Pancreas (tissue), 10 donors: ENCODE results near the gene GPR183. TPM values are rescaled to one million over a fixed set of nuclear protein-coding genes. Genes with fewer than 3 reads are reported as not detected.

Source experiments
- ATAC-seq, 4 donors: fragments of 200-7000 bp; cut with Tn5 transposase; one replicate each; pipeline versions ENCODE4 v1.8.0 to v1.9.1; 2020; ENCODE audit warnings: mild to moderate bottlenecking in 4 of 4, moderate library complexity in 4 of 4
- DNase-seq, 6 donors: peaks; one replicate each; pipeline ENCODE4 v3.0.0-alpha.2; 2020
- FAIRE-seq: peaks from 2 replicates; lab custom pipeline; 2012; peaks lifted over from hg19 to GRCh38; lab: Jason Lieb, UNC
- H3K27ac ChIP-seq, 4 donors: fragments of 200-600 bp; sonication (generic); 1 replicate in 3 of 4; 2 replicates in 1 of 4; pipeline versions ENCODE4 v1.5.0 to v1.8.0; 2020
- H3K27me3 ChIP-seq, 4 donors: fragments of 200-600 bp; one replicate each; pipeline ENCODE4 v1.8.0; 2021
- H3K36me3 ChIP-seq, 3 donors: fragments of 200-600 bp; sonication (generic) in 1 of 3; one replicate each; pipeline versions ENCODE4 v1.5.0 to v1.8.0; 2020 to 2021
- H3K4me1 ChIP-seq, 3 donors: fragments of 200-600 bp; one replicate each; pipeline ENCODE4 v1.8.0; 2021
- H3K4me3 ChIP-seq, 4 donors: fragments of 200-600 bp; sonication (generic) in 2 of 4; one replicate each; pipeline versions ENCODE4 v1.5.0 to v1.8.0; 2020 to 2021
- H3K9me3 ChIP-seq, 4 donors: fragments of 200-600 bp; one replicate each; pipeline ENCODE4 v1.8.0; 2021
- CTCF ChIP-seq, 4 donors: fragments of 200-600 bp; sonication (generic) in 3 of 4; IDR thresholded peaks; one replicate each; pipeline versions ENCODE4 v1.5.0 to v1.8.0; 2021; ENCODE audit warnings: antibody characterized with exemption in 4 of 4
- WGBS, 2 donors: extraction: QIAGEN DNeasy Blood & Tissue Kit; methylation state at CpG; one replicate each; pipeline ENCODE4 v1.1.7; 2013; 5-methylcytosine and 5-hydroxymethylcytosine counted together
- intact Hi-C, 3 donors: fragments of 100-400 bp; cut with DNase I; formaldehyde crosslinking; loops; one replicate each; pipeline versions ENCODE4 v1.11.1 to v1.14.2; 2022
- polyA plus RNA-seq, 2 donors: library from polyadenylated mRNA; stranded (reverse); fragments of 200-250 nt; gene quantifications; one replicate each; pipeline ENCODE4 v1.2.3, GENCODE V29; 2013
- total RNA-seq, 6 donors: library from RNA; stranded (reverse); fragmentation: NEBNext Ultra II Directional in 4 of 6; extraction: Animal tissue kit (Norgen Biotek cat#: 25700) in 4 of 6; gene quantifications; one replicate each; pipeline versions ENCODE4 v1.2.1 to v1.2.4, GENCODE V29; 2021 to 2023
- donor health status: healthy with polysubstance abuse.
- donor health status: DM: no; HTN: no; CAD: no; lungs with moderate emphysema.
- donor health status: DM: no; HTN: no; CAD: no.
- donor health status: control.
- donor health status: control.
- donor health status: Bipolar disorder and iron deficiency.
- donor health status: DM: yes; HTN: yes; CAD: no.
- donor health status: DM: no; HTN: no; CAD: no.
- donor health status: DM: no; HTN: no; CAD: no.
- donor health status: DM: yes; HTN: yes; CAD: no.

The GPR183 gene
- total and polyA plus RNA-seq, 8 donors, result 0.23 to 3.5 (median 0.97) TPM

GRCh38 chr13:99294958-99295357 lies 12.2 kb downstream of the GPR183 start:
- Histone ChIP-seq H3K27ac (no peak overlapping the region), H3K27me3 (no peaks in the 10 kb centered on the region), H3K9me3 (no peaks in the 10 kb centered on the region), H3K36me3 (no peaks in the 10 kb centered on the region), H3K4me1 (no peaks in the 10 kb centered on the region), H3K4me3 (no peak overlapping the region)
- WGBS, 2 donors, result 82% methylated on average over 7 of the region's 7 CpGs
- intact Hi-C loops, result no loop called here
- TF ChIP-seq CTCF (IDR thresholded peaks at IDR 0.05), result no peak
- no peak for ATAC-seq
- no peak for DNase-seq
- FAIRE-seq, result no peak

- no peaks in the 10 kb centered on the region for H3K4me1 ChIP-seq
- FAIRE-seq, result no peak
These were observed 13.0 kb downstream of the GPR183 start for GRCh38 chr13:99294198-99294597.

GRCh38 chr13:99293178-99293577 lies 14.0 kb downstream of the GPR183 start:
- Histone ChIP-seq H3K27me3 (no peaks in the 10 kb centered on the region), H3K4me3 (no peak overlapping the region), H3K9me3 (no peaks in the 10 kb centered on the region), H3K4me1 (no peaks in the 10 kb centered on the region), H3K27ac (no peak overlapping the region), H3K36me3 (no peaks in the 10 kb centered on the region)
- ATAC-seq (peak in 1 of 4 donors; percentile 50), FAIRE-seq (no peak), DNase-seq (no peak)
- 89 to 96% methylated on average over 2 of the region's 2 CpGs for WGBS, 2 donors
- intact Hi-C loops, result no loop called here
- no peak for TF ChIP-seq CTCF (IDR thresholded peaks at IDR 0.05)

More at GRCh38 chr13:99294198-99294597, 13.0 kb downstream of the GPR183 start:
- no peak for TF ChIP-seq CTCF (IDR thresholded peaks at IDR 0.05)
- ATAC-seq (no peak), DNase-seq (no peak)
- no peaks in the 10 kb centered on the region for H3K36me3 ChIP-seq
- intact Hi-C loops, result no loop called here
- no peaks in the 10 kb centered on the region for H3K9me3 ChIP-seq
- H3K27me3 ChIP-seq, result no peaks in the 10 kb centered on the region
- no peak overlapping the region for H3K4me3 ChIP-seq
- H3K27ac ChIP-seq, result no peak overlapping the region

GRCh38 chr13:99290894-99291293 lies 16.3 kb downstream of the GPR183 start:
- H3K4me1 ChIP-seq, result peaks cover 0 to 4% (median 3%) of the 10 kb centered on the region in 3 donors
- intact Hi-C loops, result no loop called here
- FAIRE-seq (no peak), ATAC-seq (no peak), DNase-seq (no peak)
- no peak overlapping the region for H3K27ac ChIP-seq
- 73 to 81% methylated on average over 3 of the region's 3 CpGs for WGBS, 2 donors
- no peaks in the 10 kb centered on the region for H3K27me3 ChIP-seq
- no peak for TF ChIP-seq CTCF (IDR thresholded peaks at IDR 0.05)
- no peak overlapping the region for H3K4me3 ChIP-seq
- H3K9me3 ChIP-seq, result no peaks in the 10 kb centered on the region
- H3K36me3 ChIP-seq, result no peaks in the 10 kb centered on the region

GRCh38 chr13:99289674-99290337 lies 17.4 kb downstream of the GPR183 start:
- TF ChIP-seq CTCF (IDR thresholded peaks at IDR 0.05), result no peak
- FAIRE-seq (no peak), DNase-seq (no peak), ATAC-seq (no peak)
- 85 to 91% methylated on average over 7 of the region's 7 CpGs for WGBS, 2 donors
- H3K27ac ChIP-seq, result no peak overlapping the region
- no peaks in the 10 kb centered on the region for H3K27me3 ChIP-seq
- H3K4me3 ChIP-seq, result no peak overlapping the region
- H3K36me3 ChIP-seq, result no peaks in the 10 kb centered on the region
- peaks cover 0 to 9% (median 8%) of the 10 kb centered on the region in 3 donors for H3K4me1 ChIP-seq
- intact Hi-C loops, result no loop called here
- no peaks in the 10 kb centered on the region for H3K9me3 ChIP-seq
